Lower leg skin (tissue), 4 donors: Measurements from ENCODE around the gene EFCC1. TPM values are rescaled to one million over a fixed set of nuclear protein-coding genes. Genes with fewer than 3 reads are reported as not detected.
A peak's percentile ranks its signal among the peaks of the same experiment; 100 is the strongest.

Experiments
- DNase-seq, 2 donors: peaks; one replicate each; pipeline ENCODE4 v3.0.0-alpha.2; 2019; ENCODE audit warnings: low spot score in 2 of 2
- H3K4me3 ChIP-seq: fragments of 200-600 bp; sonication (generic); 2 replicates; pipeline ENCODE4 v1.5.1; 2017; ENCODE audit warnings: mild to moderate bottlenecking, low read depth; ENCODE audit not compliant: poor library complexity, severe bottlenecking
- POLR2A ChIP-seq, 2 donors: fragments of 450-650 bp; IDR thresholded peaks; one replicate each; pipeline ENCODE4 v1.6.1; 2016 to 2017; ENCODE audit warnings: antibody characterized with exemption in 2 of 2, mild to moderate bottlenecking in 1 of 2, moderate library complexity in 1 of 2
- WGBS, 2 donors: methylation state at CpG; one replicate each; pipeline ENCODE4 v1.1.5; 2018; 5-methylcytosine and 5-hydroxymethylcytosine counted together
- intact Hi-C: fragments of 100-400 bp; cut with DNase I; formaldehyde crosslinking; loops from one replicate; pipeline ENCODE4 v1.15.0; 2023; ENCODE audit warnings: low total_unique reads
- total RNA-seq, 4 donors: library from RNA; depleted of rRNA; stranded (reverse); fragments of >200 nt; gene quantifications; one replicate each; pipeline ENCODE4 v1.1.0, GENCODE V29; 2016
- TF ChIP-seq, protein P1 (sequence below), 3 donors: fragments of 450-650 bp; IDR thresholded peaks; one replicate each; pipeline ENCODE4 v1.5.1; 2016; ENCODE audit warnings: antibody characterized with exemption in 3 of 3, mild to moderate bottlenecking in 3 of 3, moderate library complexity in 2 of 3

EFCC1 gene
- total RNA-seq, 4 donors from 2014 or later = 0.80 to 3.0 (median 2.2) TPM

- intact Hi-C loops = no loop called here
- WGBS, 2 donors = 74 to 89% methylated on average over 14 to 15 of the region's 15 CpGs
- TF ChIP-seq POLR2A (IDR thresholded peaks at IDR 0.05) = no peak
- TF ChIP-seq, protein P1, sequence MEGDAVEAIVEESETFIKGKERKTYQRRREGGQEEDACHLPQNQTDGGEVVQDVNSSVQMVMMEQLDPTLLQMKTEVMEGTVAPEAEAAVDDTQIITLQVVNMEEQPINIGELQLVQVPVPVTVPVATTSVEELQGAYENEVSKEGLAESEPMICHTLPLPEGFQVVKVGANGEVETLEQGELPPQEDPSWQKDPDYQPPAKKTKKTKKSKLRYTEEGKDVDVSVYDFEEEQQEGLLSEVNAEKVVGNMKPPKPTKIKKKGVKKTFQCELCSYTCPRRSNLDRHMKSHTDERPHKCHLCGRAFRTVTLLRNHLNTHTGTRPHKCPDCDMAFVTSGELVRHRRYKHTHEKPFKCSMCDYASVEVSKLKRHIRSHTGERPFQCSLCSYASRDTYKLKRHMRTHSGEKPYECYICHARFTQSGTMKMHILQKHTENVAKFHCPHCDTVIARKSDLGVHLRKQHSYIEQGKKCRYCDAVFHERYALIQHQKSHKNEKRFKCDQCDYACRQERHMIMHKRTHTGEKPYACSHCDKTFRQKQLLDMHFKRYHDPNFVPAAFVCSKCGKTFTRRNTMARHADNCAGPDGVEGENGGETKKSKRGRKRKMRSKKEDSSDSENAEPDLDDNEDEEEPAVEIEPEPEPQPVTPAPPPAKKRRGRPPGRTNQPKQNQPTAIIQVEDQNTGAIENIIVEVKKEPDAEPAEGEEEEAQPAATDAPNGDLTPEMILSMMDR (IDR thresholded peaks at IDR 0.05) = no peak
These were observed 26.4 kb downstream of the EFCC1 start for GRCh38 chr3:129027544-129027880.

GRCh38 chr3:129028866-129029265 lies 27.8 kb downstream of the EFCC1 start:
- intact Hi-C loops = no loop called here
- DNase-seq = no peak
- TF ChIP-seq, protein P1 (IDR thresholded peaks at IDR 0.05) = no peak
- TF ChIP-seq POLR2A (IDR thresholded peaks at IDR 0.05) = no peak
- no peak overlapping the region for H3K4me3 ChIP-seq
- 93 to 94% methylated on average over 13 of the region's 13 CpGs for WGBS, 2 donors

More at GRCh38 chr3:129027544-129027880, 26.4 kb downstream of the EFCC1 start:
- no peak for DNase-seq
- H3K4me3 ChIP-seq = peak overlapping the region; percentile 17

DNA sequence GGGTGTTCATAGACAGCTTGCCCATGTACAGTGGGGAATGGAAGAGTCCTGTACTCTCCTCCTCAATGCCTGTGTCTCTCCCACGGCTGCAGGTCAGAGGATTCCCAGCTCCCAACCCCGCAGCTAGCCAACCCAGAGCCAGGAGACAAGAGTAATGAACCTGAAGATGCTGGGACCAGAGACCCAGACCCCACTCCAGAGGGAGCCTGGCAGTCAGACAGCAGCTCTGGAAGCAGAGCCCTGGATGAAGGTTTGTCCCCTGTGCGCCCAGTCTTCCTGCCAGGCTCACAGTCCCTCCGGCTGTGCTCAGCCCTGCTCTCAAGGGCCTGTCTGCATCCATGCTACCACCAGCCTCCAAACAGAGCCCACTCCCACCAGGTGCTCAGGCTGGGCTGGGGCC lies 29.5 kb downstream of the EFCC1 start:
- no peak for DNase-seq
- TF ChIP-seq, protein P1 (IDR thresholded peaks at IDR 0.05) = no peak
- TF ChIP-seq POLR2A (IDR thresholded peaks at IDR 0.05) = no peak
- no peak overlapping the region for H3K4me3 ChIP-seq
- intact Hi-C loops = no loop called here
- 97 to 98% methylated on average over 4 of the region's 4 CpGs for WGBS, 2 donors

DNA sequence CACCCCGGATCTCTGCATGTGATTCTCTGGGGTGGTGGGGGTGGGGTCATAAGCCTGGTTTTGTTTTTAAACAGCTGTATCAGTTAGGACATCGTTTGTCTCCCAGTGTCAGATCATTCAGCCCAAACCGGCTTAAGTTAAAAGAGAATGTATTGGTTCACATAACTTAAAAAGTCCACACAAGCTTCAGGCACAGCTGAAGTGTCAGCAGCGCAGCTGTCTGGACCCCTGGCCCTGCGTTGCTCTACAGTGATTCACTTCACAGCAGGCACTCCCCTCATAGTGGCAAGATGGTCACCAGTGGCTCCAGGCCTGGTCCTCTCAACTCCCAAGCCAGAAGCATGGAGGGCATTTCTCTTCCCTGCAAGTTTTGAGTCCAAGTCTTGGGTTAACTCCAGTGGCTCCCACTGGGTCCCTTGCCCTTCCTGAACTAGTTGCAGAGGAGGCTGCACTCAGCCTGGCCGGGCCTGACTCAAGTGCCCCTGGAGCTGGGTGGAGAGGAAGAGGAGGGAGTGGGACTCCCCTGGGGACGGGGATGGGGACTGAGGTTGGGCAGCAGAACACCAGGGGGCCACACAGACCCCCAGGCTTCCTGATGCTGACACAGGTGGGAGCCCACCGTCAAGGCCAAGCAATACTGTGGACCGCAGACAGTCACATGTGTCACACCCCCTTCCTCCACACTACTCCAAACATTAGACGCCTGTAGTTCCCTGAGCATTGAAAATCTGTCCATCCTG lies 30.5 kb downstream of the EFCC1 start:
- 85 to 90% methylated on average over 10 of the region's 10 CpGs for WGBS, 2 donors
- DNase-seq = no peak
- intact Hi-C loops = no loop called here
- no peak overlapping the region for H3K4me3 ChIP-seq
- TF ChIP-seq, protein P1 (IDR thresholded peaks at IDR 0.05) = no peak
- no peak for TF ChIP-seq POLR2A (IDR thresholded peaks at IDR 0.05)

GRCh38 chr3:129032716-129033115 lies 31.6 kb downstream of the EFCC1 start:
- DNase-seq = no peak
- WGBS, 2 donors = 90 to 91% methylated on average over 14 of the region's 14 CpGs
- TF ChIP-seq POLR2A (IDR thresholded peaks at IDR 0.05) = no peak
- TF ChIP-seq, protein P1 (IDR thresholded peaks at IDR 0.05) = no peak
- intact Hi-C loops = no loop called here
- no peak overlapping the region for H3K4me3 ChIP-seq

DNA sequence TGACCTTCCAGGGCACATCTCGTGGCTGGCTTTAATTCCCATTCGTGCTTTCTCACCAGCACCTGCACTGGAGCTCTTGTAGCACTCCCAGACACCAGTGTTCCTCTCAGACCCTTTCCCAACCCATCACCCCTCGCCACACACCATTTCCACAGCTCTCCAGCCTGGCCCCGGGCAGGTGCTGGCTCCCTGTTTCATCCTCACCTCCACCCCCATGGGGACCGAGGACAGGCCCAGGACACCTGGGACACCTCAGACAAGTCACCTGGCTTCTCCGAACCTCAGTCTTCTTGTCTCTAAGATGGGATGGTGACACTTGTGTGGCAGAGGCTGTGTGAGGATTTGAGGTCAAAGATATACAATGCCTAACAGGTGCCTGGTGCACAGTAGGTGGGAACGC lies 32.0 kb downstream of the EFCC1 start:
- H3K4me3 ChIP-seq = no peak overlapping the region
- intact Hi-C loops = no loop called here
- 89 to 91% methylated on average over 7 of the region's 7 CpGs for WGBS, 2 donors
- no peak for TF ChIP-seq POLR2A (IDR thresholded peaks at IDR 0.05)
- TF ChIP-seq, protein P1 (IDR thresholded peaks at IDR 0.05) = no peak
- no peak for DNase-seq
